SU-DHL-6 (cell line): Measurements from ENCODE around the gene CEP41.

ENCODE experiments used
- EZH2phosphoT487 ChIP-seq: fragments of 200-600 bp; sonication (generic), shearing (Covaris generic); conservative IDR thresholded peaks from 2 replicates; pipeline ENCODE4 v1.6.1; 2018; ENCODE audit warnings: mild to moderate bottlenecking, antibody characterized with exemption, low read length, moderate library complexity, mixed read lengths
- TF ChIP-seq, protein P1 (sequence below): fragments of 200-600 bp; sonication (generic); IDR thresholded peaks from one replicate; pipeline ENCODE4 v1.5.1; 2017; ENCODE audit warnings: antibody characterized with exemption, mild to moderate bottlenecking, low read length, moderate library complexity; ENCODE audit not compliant: insufficient read depth, poor library complexity, severe bottlenecking

DNA sequence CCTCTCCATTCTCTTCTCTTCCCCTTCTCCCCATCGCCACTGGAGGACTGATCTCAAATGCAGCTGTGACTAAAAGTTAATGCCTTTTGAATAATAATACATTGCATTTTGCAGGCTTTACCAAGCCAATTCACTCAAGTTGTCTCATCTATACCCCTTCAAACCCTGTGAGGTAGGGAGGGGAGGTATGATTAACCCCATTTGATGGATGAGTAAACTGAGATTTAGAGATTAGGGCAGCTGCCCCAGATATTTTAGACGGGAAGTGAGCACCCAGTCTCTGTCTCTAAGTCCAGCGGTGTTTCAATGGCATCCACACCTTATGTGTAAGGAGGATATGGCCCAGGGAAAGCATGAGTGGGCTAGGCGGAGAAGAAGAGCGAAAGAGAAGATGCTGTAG, 95.1 kb downstream of the CEP41 start:
- TF ChIP-seq, protein P1, sequence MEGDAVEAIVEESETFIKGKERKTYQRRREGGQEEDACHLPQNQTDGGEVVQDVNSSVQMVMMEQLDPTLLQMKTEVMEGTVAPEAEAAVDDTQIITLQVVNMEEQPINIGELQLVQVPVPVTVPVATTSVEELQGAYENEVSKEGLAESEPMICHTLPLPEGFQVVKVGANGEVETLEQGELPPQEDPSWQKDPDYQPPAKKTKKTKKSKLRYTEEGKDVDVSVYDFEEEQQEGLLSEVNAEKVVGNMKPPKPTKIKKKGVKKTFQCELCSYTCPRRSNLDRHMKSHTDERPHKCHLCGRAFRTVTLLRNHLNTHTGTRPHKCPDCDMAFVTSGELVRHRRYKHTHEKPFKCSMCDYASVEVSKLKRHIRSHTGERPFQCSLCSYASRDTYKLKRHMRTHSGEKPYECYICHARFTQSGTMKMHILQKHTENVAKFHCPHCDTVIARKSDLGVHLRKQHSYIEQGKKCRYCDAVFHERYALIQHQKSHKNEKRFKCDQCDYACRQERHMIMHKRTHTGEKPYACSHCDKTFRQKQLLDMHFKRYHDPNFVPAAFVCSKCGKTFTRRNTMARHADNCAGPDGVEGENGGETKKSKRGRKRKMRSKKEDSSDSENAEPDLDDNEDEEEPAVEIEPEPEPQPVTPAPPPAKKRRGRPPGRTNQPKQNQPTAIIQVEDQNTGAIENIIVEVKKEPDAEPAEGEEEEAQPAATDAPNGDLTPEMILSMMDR = no peak
- no peak for TF ChIP-seq EZH2phosphoT487
